ENCODE results near the gene ANKRD13B.

The ANKRD13B gene

DNA sequence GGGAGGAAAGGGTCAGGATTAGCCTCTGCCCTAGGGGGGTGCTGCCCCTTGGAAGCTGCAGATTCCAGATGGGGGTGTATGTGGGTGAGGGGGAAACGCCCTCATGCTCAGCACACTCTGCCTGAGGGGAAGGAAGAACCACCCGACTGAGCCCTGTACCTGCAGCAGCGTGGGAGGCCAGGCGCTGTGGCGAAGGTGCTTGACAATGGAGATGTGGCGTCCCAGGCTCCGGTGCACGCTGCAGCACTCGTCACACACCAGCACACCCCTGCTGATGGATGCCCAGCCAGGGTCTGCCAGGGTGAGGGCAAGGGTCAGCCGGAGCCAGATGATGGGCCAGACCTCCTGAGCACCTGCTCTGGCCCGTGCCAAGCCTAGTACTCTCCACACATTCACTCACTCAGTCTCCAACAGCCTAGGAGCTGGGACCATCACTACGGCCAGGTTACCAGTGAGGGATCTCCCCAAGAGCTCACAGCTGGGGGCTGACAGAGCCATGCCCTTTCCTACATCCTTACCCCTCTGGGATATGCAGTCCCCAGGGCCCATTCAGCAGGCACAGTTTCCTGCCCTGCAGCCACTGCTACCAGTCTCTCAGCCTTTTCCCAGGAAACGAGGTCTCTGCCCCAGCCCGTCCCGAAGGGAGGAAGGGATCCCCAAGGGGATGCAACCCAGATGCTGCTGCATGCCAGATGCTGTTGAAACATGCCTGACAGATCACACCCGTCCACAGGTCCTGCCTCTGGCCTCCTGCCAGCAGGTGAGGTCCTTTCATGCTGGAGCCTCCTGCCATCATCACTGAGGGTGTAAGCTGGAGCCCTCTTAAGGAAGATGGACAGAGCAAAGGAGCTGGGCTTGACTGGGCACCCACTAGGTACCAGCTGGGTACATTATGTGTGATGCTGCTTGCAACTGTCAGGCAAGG lies 9.3 kb upstream of the ANKRD13B start:
- no peak for DNase-seq
- H3K27ac ChIP-seq = no peak overlapping the region

DNA sequence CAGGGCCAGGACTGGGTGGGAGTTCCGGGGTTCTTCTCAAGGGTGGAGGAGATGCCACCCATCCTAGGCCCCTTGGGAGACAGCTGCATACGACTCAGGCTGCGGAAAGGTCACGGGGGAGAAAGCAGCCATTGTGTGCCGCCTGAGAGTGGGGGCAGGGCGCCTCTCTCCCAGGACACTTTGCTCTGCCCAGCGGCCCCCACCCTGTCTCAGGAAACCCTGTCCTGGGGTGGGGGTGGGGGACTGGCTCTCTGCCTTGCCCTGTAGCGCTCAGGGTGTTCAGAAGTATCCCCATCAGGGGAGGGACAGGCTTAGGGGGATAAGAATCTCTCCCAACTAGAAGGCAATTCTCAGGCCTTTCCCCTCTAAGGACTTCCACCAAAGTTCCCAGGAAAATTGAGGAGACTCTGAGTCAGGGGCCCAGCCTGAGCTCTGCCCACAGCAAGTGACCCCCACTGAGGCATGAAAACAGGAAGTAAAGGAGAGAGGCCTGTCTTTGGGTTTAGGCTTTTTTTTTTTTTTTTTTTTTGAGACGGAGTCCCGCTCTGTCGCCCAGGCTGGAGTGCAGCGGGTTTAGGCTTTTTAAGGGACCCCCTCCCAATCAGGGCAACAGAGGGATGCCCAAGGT lies 8.4 kb upstream of the ANKRD13B start:
- H3K36me3 ChIP-seq (replicated peaks) = peaks cover 21% of the 10 kb centered on the region
- no peak for DNase-seq
- in situ Hi-C loops (cut with HindIII; ENCODE audit: low pct_ligation_motif_present, low sequenced_read_pairs) = no loop called here
- no peak overlapping the region for H3K4me3 ChIP-seq (ENCODE audit: low read depth, low read length)
- TF ChIP-seq, protein P1, sequence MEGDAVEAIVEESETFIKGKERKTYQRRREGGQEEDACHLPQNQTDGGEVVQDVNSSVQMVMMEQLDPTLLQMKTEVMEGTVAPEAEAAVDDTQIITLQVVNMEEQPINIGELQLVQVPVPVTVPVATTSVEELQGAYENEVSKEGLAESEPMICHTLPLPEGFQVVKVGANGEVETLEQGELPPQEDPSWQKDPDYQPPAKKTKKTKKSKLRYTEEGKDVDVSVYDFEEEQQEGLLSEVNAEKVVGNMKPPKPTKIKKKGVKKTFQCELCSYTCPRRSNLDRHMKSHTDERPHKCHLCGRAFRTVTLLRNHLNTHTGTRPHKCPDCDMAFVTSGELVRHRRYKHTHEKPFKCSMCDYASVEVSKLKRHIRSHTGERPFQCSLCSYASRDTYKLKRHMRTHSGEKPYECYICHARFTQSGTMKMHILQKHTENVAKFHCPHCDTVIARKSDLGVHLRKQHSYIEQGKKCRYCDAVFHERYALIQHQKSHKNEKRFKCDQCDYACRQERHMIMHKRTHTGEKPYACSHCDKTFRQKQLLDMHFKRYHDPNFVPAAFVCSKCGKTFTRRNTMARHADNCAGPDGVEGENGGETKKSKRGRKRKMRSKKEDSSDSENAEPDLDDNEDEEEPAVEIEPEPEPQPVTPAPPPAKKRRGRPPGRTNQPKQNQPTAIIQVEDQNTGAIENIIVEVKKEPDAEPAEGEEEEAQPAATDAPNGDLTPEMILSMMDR (IDR thresholded peaks at IDR 0.05; ENCODE audit: low read depth, low read length, missing control alignments) = no peak
- H3K27me3 ChIP-seq (replicated peaks) = no peaks in the 10 kb centered on the region
- H3K27ac ChIP-seq = peak overlapping the region; percentile 9

More for the DNA sequence above, 9.3 kb upstream of the ANKRD13B start:
- peaks cover 21% of the 10 kb centered on the region for H3K36me3 ChIP-seq (replicated peaks)
- H3K4me3 ChIP-seq (ENCODE audit: low read depth, low read length) = no peak overlapping the region
- in situ Hi-C loops (cut with HindIII; ENCODE audit: low pct_ligation_motif_present, low sequenced_read_pairs) = no loop called here
- H3K27me3 ChIP-seq (replicated peaks) = no peaks in the 10 kb centered on the region
- TF ChIP-seq, protein P1 (IDR thresholded peaks at IDR 0.05; ENCODE audit: low read depth, low read length, missing control alignments) = no peak

DNA sequence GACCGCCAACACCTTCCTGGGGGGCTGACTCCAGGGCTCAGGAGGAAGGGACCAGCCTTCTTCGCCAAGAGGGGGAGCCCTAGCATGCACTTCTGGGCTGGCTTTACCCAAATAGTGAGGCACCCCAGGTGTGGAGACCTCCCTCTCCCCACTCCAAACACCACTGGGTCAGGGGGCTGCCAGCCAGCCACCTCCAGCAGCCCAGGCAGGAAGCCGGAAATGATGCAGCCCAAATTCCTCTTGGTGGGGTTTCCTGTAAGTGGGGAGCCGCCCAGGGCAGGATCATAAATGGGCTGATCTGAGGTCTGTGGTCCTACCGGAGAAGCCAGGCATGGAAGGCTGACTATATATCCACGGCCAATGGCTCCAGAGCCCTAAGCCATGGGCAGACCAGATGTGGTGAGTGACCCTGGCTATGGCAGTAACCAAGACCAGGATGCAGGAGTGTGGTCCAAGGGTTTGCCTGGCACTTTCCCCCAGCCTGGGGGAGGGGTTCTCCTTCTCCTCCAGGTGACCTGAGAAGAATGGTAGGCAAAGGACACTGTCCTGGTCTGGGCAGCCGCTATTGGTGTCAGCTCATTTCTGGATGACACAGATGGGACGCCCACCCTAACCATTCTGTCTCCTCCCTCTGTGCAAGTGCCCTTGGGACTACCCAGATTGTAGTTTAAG lies 7.7 kb upstream of the ANKRD13B start:
- Histone ChIP-seq H3K27ac (peak overlapping the region; percentile 9), H3K4me3 (ENCODE audit: low read depth, low read length) (no peak overlapping the region), H3K36me3 (replicated peaks) (peaks cover 21% of the 10 kb centered on the region), H3K27me3 (replicated peaks) (no peaks in the 10 kb centered on the region)
- TF ChIP-seq, protein P1 (IDR thresholded peaks at IDR 0.05; ENCODE audit: low read depth, low read length, missing control alignments) = peak; percentile 63
- in situ Hi-C loops (cut with HindIII; ENCODE audit: low pct_ligation_motif_present, low sequenced_read_pairs) = no loop called here
- no peak for DNase-seq

DNA sequence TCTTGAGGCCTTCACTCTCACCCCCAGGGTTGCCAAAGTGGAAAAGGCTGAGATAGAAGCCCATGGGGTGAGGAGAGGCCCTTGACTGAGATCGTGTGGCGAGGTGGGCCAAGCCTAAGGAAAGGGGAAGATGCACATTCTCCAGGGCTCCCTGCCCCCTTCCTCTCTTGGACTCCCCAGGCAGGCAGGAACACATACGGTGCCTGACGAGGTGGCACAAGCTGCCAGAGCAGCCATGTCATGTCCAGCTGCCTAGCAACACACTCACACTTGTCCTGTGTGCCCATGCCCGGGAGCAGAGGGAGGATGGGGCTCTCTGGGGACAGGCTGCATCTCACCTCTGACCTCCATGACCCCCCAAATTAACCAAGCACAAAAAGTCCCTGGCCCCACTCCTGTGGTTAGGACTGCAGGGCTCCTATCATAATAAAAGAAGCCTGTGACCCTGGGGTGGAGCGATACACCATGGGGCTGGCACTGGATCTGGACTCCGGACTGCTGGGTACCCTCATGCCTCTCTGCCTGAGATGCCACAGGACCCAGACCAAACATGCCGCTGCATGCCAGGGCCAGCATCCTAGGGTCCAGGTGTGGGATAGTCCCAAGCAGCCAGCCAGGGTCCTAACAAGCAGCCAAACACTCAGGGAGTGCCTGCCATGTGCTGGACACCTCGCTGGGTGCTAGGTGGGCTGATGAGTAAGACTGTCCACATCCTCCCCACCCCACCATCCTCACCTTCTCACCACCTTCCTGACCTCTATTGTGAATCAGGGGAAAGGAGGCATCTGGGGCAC lies 6.1 kb upstream of the ANKRD13B start:
- DNase-seq = no peak
- Histone ChIP-seq H3K27ac (no peak overlapping the region), H3K27me3 (replicated peaks) (no peaks in the 10 kb centered on the region), H3K4me3 (ENCODE audit: low read depth, low read length) (no peak overlapping the region), H3K36me3 (replicated peaks) (peaks cover 16% of the 10 kb centered on the region)
- in situ Hi-C loops (cut with HindIII; ENCODE audit: low pct_ligation_motif_present, low sequenced_read_pairs) = no loop called here
- TF ChIP-seq, protein P1 (IDR thresholded peaks at IDR 0.05; ENCODE audit: low read depth, low read length, missing control alignments) = no peak

DNA sequence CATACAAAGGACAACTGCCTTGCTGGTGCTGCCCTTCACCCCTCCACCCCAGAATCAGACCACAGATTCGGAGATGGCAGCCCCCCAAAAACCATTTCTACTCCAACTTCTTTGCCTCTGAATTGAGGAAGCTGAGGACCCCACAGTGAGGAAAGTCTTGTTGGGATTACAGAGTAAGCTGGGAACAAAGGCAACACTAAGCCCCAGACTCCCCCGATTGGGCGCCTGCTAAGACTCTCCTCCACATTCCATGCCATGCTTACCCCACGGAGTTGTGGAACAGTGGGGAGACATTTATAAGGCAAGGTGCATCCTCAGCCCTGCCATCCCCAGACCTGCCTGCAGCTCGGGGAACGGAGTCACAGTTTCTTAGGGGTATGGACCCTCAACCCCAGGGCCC lies 5.3 kb upstream of the ANKRD13B start:
- peaks cover 9% of the 10 kb centered on the region for H3K36me3 ChIP-seq (replicated peaks)
- TF ChIP-seq, protein P1 (IDR thresholded peaks at IDR 0.05; ENCODE audit: low read depth, low read length, missing control alignments) = no peak
- in situ Hi-C loops (cut with HindIII; ENCODE audit: low pct_ligation_motif_present, low sequenced_read_pairs) = no loop called here
- no peak overlapping the region for H3K27ac ChIP-seq
- no peaks in the 10 kb centered on the region for H3K27me3 ChIP-seq (replicated peaks)
- peak overlapping the region; percentile 74 for H3K4me3 ChIP-seq (ENCODE audit: low read depth, low read length)
- no peak for DNase-seq
